D721Med (cell line): ENCODE results near the gene SERP1.

Experiments used
- DNase-seq: peaks from one replicate; pipeline ENCODE4 v3.0.0; 2011; ENCODE audit warnings: low spot score; ENCODE audit not compliant: insufficient read length
- FAIRE-seq: peaks from 2 replicates; lab custom pipeline; 2011; peaks lifted over from hg19 to GRCh38; lab: Jason Lieb, UNC
- TF ChIP-seq, protein P1 (sequence below): IDR thresholded peaks from 2 replicates; pipeline ENCODE4 v1.5.1; 2012; ENCODE audit warnings: mild to moderate bottlenecking, control low read depth; ENCODE audit not compliant: insufficient read depth; ENCODE audit errors: missing control alignments

The SERP1 gene

DNA sequence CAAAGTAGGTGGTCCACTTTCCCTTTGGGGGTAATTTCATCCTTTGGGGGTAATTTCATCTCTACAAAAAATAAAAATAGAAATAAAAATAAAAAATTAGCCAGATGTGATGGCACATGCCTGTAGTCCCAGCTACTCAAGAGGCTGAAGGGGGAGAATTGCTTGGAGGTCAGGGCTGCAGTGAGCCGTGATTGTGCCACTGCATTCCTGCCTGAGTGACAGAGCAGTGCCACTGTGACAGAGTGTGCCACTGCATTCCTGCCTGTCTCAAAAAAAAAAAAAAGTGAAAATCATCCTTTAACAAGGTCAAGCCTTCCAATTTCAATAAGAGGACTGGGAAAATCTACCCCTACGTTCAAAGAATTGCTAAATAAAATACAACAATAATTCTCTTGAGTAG is 22.8 kb downstream of the SERP1 start:
- no peak for FAIRE-seq
- TF ChIP-seq, protein P1, sequence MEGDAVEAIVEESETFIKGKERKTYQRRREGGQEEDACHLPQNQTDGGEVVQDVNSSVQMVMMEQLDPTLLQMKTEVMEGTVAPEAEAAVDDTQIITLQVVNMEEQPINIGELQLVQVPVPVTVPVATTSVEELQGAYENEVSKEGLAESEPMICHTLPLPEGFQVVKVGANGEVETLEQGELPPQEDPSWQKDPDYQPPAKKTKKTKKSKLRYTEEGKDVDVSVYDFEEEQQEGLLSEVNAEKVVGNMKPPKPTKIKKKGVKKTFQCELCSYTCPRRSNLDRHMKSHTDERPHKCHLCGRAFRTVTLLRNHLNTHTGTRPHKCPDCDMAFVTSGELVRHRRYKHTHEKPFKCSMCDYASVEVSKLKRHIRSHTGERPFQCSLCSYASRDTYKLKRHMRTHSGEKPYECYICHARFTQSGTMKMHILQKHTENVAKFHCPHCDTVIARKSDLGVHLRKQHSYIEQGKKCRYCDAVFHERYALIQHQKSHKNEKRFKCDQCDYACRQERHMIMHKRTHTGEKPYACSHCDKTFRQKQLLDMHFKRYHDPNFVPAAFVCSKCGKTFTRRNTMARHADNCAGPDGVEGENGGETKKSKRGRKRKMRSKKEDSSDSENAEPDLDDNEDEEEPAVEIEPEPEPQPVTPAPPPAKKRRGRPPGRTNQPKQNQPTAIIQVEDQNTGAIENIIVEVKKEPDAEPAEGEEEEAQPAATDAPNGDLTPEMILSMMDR, result no peak

DNA sequence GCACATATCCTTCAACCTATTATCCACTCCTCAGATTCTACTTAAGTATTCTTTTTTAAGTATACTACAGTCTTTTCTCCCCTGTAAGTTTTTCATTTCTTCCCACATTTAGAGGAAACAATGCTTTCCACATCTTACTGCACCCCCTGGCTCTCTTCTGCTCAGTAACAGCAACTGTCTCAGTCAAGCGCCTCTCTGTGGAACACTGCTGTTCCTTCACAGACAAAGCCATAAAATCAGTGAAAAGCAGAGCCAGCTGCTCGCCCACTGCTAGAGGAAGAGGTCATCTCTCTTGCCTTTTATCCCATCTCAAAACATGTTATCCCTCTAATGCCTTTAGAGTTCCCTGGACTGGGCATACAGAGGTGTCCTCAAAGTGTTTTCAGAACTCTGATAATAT is 24.8 kb downstream of the SERP1 start:
- DNase-seq, result no peak
- FAIRE-seq, result no peak

More for the DNA sequence above, 22.8 kb downstream of the SERP1 start:
- no peak for DNase-seq

DNA sequence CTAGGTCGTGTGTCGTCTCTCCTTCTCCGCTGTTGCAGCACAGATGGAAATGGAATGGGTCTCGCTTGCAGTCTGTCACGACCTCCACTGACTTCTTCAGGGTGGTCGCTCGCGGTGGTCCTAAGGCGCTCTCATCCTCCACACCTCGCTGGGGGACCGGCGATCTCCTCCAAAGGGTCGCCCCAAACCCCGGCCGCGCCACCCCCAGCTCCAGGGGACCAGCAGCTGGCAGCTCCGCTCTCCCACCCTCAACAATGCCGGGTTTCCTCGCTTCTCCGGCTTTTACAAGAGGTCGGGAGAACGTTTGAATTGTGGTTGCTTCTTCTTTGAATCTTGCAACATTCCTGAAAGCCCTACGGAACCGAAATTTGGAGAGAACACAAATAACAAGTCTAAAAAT is 25.9 kb downstream of the SERP1 start:
- FAIRE-seq (no peak), DNase-seq (no peak)
- TF ChIP-seq, protein P1, result no peak

More for the DNA sequence above, 24.8 kb downstream of the SERP1 start:
- TF ChIP-seq, protein P1, result no peak

DNA sequence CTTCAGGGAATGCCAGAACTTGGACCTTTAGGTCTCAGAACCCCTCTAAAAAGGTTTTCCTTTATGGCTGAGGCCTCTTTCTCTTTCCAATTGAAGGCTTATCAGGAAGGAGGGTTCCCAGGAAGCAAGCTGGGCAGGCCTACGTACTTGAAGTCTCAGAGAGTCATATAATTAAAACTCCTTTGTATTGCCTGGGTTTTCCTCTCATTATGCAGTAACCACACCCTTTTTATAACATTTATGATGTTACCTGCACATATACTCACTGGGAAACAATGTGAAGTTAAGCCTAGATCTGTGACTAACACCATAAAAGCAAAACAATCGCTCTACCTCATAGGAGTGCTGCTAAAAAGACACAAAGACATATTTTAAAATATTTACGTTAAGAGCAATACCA is 27.3 kb downstream of the SERP1 start:
- TF ChIP-seq, protein P1, result no peak
- no peak for FAIRE-seq
- no peak for DNase-seq

DNA sequence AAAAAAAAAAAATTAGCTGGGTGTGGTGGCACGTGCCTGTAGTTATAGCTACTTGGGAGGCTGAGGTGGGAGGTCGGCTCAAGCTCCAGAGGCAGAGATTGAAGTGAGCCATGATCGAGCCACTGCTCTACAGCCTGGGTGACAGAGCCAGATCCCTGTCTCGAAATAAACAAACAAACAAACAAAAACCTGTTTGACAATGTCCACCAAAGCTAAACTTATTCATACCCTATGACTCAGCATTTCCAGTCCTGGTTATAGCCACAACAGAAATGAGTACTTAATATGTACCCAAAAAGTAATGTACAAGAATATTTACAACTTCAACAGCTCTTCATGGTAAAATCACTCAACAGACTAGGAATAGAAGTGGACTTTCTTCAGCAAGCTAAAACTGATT is 31.1 kb downstream of the SERP1 start:
- FAIRE-seq (no peak), DNase-seq (no peak)
- TF ChIP-seq, protein P1, result no peak

DNA sequence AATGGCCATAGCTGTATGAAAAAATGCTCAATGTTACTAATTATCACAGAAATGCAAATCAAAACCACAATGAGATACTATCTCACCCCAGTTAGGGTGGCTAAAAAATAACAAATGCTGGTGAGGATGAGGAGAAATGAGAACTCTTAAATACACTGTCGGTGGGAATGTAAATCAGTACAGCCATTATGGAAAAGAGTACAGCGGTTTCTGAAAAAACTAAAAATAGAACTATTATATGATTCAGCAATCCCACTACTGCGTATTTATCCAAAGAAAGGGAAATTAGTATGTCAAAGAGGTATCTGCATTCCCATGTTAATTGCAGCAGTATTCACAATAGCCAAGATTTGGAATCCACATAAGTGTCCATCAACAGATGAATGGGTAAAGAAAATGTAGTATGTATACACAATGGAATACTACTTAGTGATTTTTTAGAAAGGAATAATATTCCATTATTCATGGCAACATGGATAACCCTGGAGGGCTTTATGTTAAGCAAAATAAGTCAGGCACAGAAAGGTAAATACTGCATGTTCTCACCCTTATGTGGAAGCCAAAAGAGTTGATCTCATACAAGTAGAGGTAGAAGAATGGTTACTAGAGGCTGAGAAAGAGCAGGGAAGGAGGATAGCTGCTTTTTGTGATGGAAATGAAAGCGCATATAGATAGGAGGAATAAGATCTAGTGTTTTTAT is 35.0 kb downstream of the SERP1 start:
- DNase-seq, result no peak
- FAIRE-seq, result no peak
- TF ChIP-seq, protein P1, result no peak

DNA sequence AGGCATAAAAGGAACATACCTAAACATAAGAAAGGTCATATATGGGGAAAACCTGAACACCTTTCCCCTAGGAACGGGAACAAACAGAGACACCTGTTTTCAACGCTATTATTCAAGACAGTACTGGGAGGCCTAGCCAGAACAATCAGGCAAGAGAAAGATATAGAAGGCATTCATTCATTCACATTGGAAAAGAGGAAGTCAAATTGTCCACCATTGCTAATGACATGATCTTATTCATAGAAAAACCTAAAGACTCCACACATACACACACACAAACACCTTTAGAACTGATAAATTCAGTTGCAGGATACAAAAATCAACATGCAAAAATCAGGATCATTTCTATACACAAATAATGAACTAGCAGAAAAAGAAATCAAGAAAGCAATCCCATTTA is 36.5 kb downstream of the SERP1 start:
- TF ChIP-seq, protein P1, result no peak
- FAIRE-seq, result no peak
- DNase-seq, result no peak
